ENCODE results near the gene PRDM16.

DNA sequence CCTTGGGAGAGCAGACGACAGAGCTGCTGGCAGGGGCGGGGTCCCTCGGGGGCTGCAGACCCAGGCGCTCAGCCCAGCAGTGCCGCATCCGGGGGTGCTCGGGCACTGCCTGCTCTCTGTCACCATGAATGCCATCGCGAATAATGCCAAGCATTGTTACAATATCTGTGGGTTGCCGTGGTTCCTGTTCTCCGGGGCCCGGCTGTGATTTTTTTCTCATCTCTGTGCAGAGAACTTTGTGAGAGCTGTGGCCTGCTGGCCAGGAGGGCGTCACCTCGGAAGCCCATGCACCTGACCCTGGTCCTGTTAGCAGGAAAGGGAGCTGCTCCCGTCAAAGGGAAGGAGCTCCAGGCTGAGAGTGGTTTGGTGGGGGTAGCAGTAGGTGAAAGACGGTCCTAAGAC lies 70.4 kb downstream of the PRDM16 start:
- TF ChIP-seq, protein P1, sequence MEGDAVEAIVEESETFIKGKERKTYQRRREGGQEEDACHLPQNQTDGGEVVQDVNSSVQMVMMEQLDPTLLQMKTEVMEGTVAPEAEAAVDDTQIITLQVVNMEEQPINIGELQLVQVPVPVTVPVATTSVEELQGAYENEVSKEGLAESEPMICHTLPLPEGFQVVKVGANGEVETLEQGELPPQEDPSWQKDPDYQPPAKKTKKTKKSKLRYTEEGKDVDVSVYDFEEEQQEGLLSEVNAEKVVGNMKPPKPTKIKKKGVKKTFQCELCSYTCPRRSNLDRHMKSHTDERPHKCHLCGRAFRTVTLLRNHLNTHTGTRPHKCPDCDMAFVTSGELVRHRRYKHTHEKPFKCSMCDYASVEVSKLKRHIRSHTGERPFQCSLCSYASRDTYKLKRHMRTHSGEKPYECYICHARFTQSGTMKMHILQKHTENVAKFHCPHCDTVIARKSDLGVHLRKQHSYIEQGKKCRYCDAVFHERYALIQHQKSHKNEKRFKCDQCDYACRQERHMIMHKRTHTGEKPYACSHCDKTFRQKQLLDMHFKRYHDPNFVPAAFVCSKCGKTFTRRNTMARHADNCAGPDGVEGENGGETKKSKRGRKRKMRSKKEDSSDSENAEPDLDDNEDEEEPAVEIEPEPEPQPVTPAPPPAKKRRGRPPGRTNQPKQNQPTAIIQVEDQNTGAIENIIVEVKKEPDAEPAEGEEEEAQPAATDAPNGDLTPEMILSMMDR (IDR thresholded peaks at IDR 0.05) = no peak
- TF ChIP-seq POLR2A (IDR thresholded peaks at IDR 0.05) = no peak

All from thyroid gland (tissue), 4 donors.